Ectodermal cell (in vitro differentiated cells): ENCODE results near the gene SPATA3.
"Not testable (repeated sequence)": the region's sequence is repeated elsewhere in the genome, so short reads cannot be mapped to it uniquely, and the experiment has no call there.

Source experiments
- H3K27ac ChIP-seq: 2 replicates; pipeline ENCODE4 v1.7.0; 2013; ENCODE audit warnings: mild to moderate bottlenecking, low read depth, low read length; ENCODE audit not compliant: insufficient read depth, poor library complexity, severe bottlenecking
- H3K27me3 ChIP-seq: 2 replicates; pipeline ENCODE4 v1.7.0; 2013; ENCODE audit warnings: mild to moderate bottlenecking, low read length; ENCODE audit not compliant: insufficient read depth, control insufficient read depth, poor library complexity, severe bottlenecking
- H3K36me3 ChIP-seq: one replicate; pipeline ENCODE4 v1.7.0; 2013; ENCODE audit warnings: low read length; ENCODE audit not compliant: control insufficient read depth, insufficient read depth
- H3K4me1 ChIP-seq: one replicate; pipeline ENCODE4 v1.7.0; 2013; ENCODE audit warnings: low read length; ENCODE audit not compliant: control insufficient read depth, insufficient read depth
- H3K4me3 ChIP-seq: 2 replicates; pipeline ENCODE4 v1.7.0; 2013; ENCODE audit warnings: low read depth, low read length, control low read depth; ENCODE audit not compliant: insufficient read depth
- H3K9me3 ChIP-seq: 2 replicates; pipeline ENCODE4 v1.7.0; 2013; ENCODE audit warnings: mild to moderate bottlenecking, low read length, moderate library complexity; ENCODE audit not compliant: control insufficient read depth
- WGBS, 2 experiments: methylation state at CpG; one replicate each; pipeline ENCODE4 v1.1.7; 2013; ENCODE audit warnings: missing lambda C conversion rate in 2 of 2; 5-methylcytosine and 5-hydroxymethylcytosine counted together

The SPATA3 gene

DNA sequence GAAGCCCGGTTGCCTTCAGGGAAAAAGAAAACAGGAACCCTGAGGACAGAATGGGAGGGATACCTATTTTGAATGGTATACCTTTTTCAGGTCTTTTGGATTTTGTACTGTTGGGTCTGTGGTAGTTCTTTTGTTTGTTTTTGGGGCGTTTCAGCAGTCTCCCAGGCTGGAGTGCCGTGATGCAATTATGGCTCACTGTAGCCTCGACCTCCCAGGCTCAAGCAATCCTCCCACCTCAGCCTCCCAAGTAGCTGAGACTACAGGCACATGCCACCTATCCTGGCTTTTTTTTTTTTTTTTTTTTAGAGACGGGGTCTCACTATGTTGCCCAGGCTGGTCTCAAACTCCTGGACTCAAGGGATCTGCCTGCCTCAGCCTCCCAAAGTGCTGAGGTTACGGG, 27.6 kb upstream of the SPATA3 start:
- not testable (repeated sequence) for H3K4me1 ChIP-seq, H3K27ac ChIP-seq, H3K9me3 ChIP-seq, H3K4me3 ChIP-seq, H3K27me3 ChIP-seq, H3K36me3 ChIP-seq
- 91 to 92% methylated on average over 6 of the region's 6 CpGs for WGBS, 2 experiments

- no peaks in the 10 kb centered on the region for H3K4me1 ChIP-seq
- 92 to 93% methylated on average over 16 of the region's 16 CpGs for WGBS, 2 experiments
- no peak overlapping the region for H3K27ac ChIP-seq
- H3K36me3 ChIP-seq: no peaks in the 10 kb centered on the region
- H3K4me3 ChIP-seq: no peak overlapping the region
- no peaks in the 10 kb centered on the region for H3K9me3 ChIP-seq
- no peaks in the 10 kb centered on the region for H3K27me3 ChIP-seq
These were observed 26.8 kb upstream of the SPATA3 start for GRCh38 chr2:230968921-230969658.

DNA sequence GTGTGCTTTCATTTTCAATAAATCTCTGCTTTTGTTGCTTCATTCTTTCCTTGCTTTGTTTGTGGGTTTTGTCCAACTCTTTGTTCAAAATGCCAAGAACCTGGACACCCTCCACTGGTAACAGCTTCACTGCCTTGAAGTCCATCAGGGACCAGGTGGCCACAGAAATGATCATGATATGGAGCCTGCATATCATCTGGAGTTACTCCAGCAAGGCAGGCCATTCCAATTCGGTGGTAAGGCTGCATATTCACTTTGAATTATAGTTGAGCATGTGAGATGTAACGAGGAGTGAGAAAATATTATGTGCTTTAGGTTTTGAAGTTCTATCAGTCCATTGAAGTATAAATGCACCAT, 26.3 kb upstream of the SPATA3 start:
- WGBS, 2 experiments: 93 to 96% methylated on average over 2 of the region's 2 CpGs
- Histone ChIP-seq H3K36me3 (no peaks in the 10 kb centered on the region), H3K27ac (no peak overlapping the region), H3K4me3 (no peak overlapping the region), H3K4me1 (no peaks in the 10 kb centered on the region), H3K9me3 (no peaks in the 10 kb centered on the region), H3K27me3 (no peaks in the 10 kb centered on the region)

- H3K27me3 ChIP-seq: no peaks in the 10 kb centered on the region
- H3K36me3 ChIP-seq: no peaks in the 10 kb centered on the region
- H3K4me3 ChIP-seq: no peak overlapping the region
- 88 to 91% methylated on average over 5 of the region's 5 CpGs for WGBS, 2 experiments
- H3K4me1 ChIP-seq: peaks cover 4% of the 10 kb centered on the region
- H3K27ac ChIP-seq: no peak overlapping the region
- no peaks in the 10 kb centered on the region for H3K9me3 ChIP-seq
These were observed 23.9 kb upstream of the SPATA3 start for GRCh38 chr2:230972046-230972445.

- no peaks in the 10 kb centered on the region for H3K36me3 ChIP-seq
- H3K27me3 ChIP-seq: no peaks in the 10 kb centered on the region
- no peak overlapping the region for H3K4me3 ChIP-seq
- no peak overlapping the region for H3K27ac ChIP-seq
- no peaks in the 10 kb centered on the region for H3K9me3 ChIP-seq
- H3K4me1 ChIP-seq: peaks cover 6% of the 10 kb centered on the region
- 90 to 91% methylated on average over 17 of the region's 17 CpGs for WGBS, 2 experiments
These were observed 21.6 kb upstream of the SPATA3 start for GRCh38 chr2:230974096-230974913.

DNA sequence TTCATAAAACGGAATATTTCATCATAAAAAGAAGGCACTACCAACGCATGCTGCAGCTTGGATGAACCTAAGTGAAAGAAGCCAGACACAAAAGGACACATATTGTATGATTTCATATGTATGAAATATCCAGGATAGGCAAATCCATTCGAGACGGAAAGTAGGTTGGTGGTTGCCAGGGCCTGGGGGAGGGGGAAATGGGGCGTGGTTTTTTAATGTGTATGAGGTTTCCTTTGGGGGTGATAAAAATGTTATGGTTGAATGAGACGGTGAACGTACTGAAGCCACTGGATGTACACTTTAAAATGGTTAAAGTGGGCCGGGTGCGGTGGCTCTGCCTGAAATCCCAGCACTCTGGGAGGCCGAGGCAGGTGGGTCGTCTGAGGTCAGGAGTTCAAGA, 20.0 kb upstream of the SPATA3 start:
- Histone ChIP-seq H3K27me3 (no peaks in the 10 kb centered on the region), H3K4me1 (peaks cover 6% of the 10 kb centered on the region), H3K9me3 (no peaks in the 10 kb centered on the region), H3K27ac (no peak overlapping the region), H3K36me3 (no peaks in the 10 kb centered on the region), H3K4me3 (no peak overlapping the region)
- 89 to 90% methylated on average over 11 of the region's 11 CpGs for WGBS, 2 experiments

- Histone ChIP-seq H3K4me1 (peaks cover 6% of the 10 kb centered on the region), H3K4me3 (no peak overlapping the region), H3K27me3 (no peaks in the 10 kb centered on the region), H3K9me3 (no peaks in the 10 kb centered on the region), H3K27ac (no peak overlapping the region), H3K36me3 (no peaks in the 10 kb centered on the region)
- WGBS, 2 experiments: 83 to 86% methylated on average over 6 of the region's 6 CpGs
These were observed 19.2 kb upstream of the SPATA3 start for GRCh38 chr2:230976671-230977171.

- Histone ChIP-seq H3K36me3 (no peaks in the 10 kb centered on the region), H3K9me3 (no peaks in the 10 kb centered on the region), H3K4me1 (peaks cover 10% of the 10 kb centered on the region), H3K27ac (no peak overlapping the region), H3K4me3 (no peak overlapping the region), H3K27me3 (no peaks in the 10 kb centered on the region)
- 88 to 93% methylated on average over 1 of the region's 1 CpG for WGBS, 2 experiments
These were observed 15.5 kb upstream of the SPATA3 start for GRCh38 chr2:230980468-230980867.

- Histone ChIP-seq H3K27me3 (peaks cover 2% of the 10 kb centered on the region), H3K27ac (no peak overlapping the region), H3K4me1 (peaks cover 15% of the 10 kb centered on the region), H3K36me3 (no peaks in the 10 kb centered on the region), H3K4me3 (no peak overlapping the region), H3K9me3 (no peaks in the 10 kb centered on the region)
- WGBS, 2 experiments: 92 to 93% methylated on average over 8 of the region's 8 CpGs
These were observed 14.2 kb upstream of the SPATA3 start for GRCh38 chr2:230981704-230982103.

DNA sequence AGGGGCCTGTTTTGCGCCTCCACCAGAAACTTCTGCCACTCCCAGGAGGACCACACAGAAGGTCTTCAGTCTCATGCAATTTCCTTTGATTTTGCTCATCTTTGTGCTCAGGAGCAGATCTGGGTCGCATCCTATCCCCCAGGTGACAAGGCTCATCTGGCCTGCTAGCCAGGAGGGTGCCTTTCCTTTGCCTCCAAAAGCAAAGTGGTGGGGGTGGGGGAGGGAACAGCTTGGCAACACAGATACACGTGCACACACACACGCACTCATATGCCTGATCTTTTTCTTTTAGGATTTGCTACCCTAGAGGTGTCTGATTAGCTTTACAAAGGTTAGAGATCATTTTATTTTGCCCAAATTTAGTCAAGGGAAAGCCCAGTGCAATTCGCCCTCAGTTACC, 13.8 kb upstream of the SPATA3 start:
- Histone ChIP-seq H3K9me3 (no peaks in the 10 kb centered on the region), H3K27me3 (peaks cover 6% of the 10 kb centered on the region), H3K4me3 (no peak overlapping the region), H3K4me1 (peaks cover 15% of the 10 kb centered on the region), H3K27ac (no peak overlapping the region), H3K36me3 (no peaks in the 10 kb centered on the region)
- 91 to 92% methylated on average over 5 of the region's 5 CpGs for WGBS, 2 experiments
